HepG2 (cell line): ENCODE results near the gene ALKBH5. TPM values are rescaled to one million over a fixed set of nuclear protein-coding genes. Genes with fewer than 3 reads are reported as not detected.
A peak's percentile ranks its signal among the peaks of the same experiment; 100 is the strongest.

Experiments
- ATAC-seq: fragments of 200-7000 bp; cut with Tn5 transposase; 3 replicates; pipeline ENCODE4 v1.9.1; 2020; ENCODE audit warnings: mild to moderate bottlenecking, moderate library complexity
- BruUV-seq: library from RNA; stranded (reverse); fragments of 400-500 nt; replicated peaks from 2 replicates; lab custom pipeline; 2021; lab: Mats Ljungman, UMichigan
- CTCF ChIA-PET: fragments of 300-600 bp; formaldehyde crosslinking; extraction: SDS; loops from one replicate; lab custom pipeline; 2021; ENCODE audit warnings: low total read pairs, inconsistent platforms, low intra/inter-chr PET ratio; lab: Yijun Ruan, JAX
- POLR2A ChIA-PET: fragments of 350-600 bp; sonication (Branson Sonifier 250); formaldehyde crosslinking; loops from one replicate; lab custom pipeline; 2020; ENCODE audit warnings: antibody characterized with exemption, inconsistent platforms; lab: Yijun Ruan, JAX
- DNase-seq: peaks from one replicate; pipeline ENCODE4 v3.0.0-alpha.2; 2015; ENCODE audit warnings: low spot score
- FAIRE-seq: peaks from 3 replicates; lab custom pipeline; 2011; peaks lifted over from hg19 to GRCh38; lab: Jason Lieb, UNC
- H2AFZ ChIP-seq: one replicate; pipeline ENCODE4 v1.6.1; 2011; ENCODE audit warnings: low read length, inconsistent platforms
- H3K27ac ChIP-seq: fragments of 300-600 bp; 3 replicates; pipeline ENCODE4 v1.8.0; 2011; ENCODE audit warnings: mixed run types, mild to moderate bottlenecking, mixed read lengths, low read length, inconsistent platforms; ENCODE audit not compliant: insufficient read depth; ENCODE audit errors: extremely low read length
- H3K27me3 ChIP-seq, 2 experiments: fragments of 200-600 bp in 1 of 2; 2 replicates in 1 of 2; 3 replicates in 1 of 2; pipeline versions ENCODE4 v1.6.0 to v1.8.0; 2011; ENCODE audit warnings: low read length in 2 of 2, mild to moderate bottlenecking in 2 of 2, moderate library complexity in 2 of 2, inconsistent platforms in 1 of 2; ENCODE audit not compliant: insufficient read depth in 2 of 2, control insufficient read depth in 1 of 2
- H3K36me3 ChIP-seq, 2 experiments: fragments of 200-600 bp in 1 of 2; replicated peaks in 1 of 2; 2 replicates in 1 of 2; 3 replicates in 1 of 2; pipeline versions ENCODE4 v1.5.1 to v1.8.0; 2011; ENCODE audit warnings: low read length in 2 of 2, inconsistent platforms in 1 of 2; ENCODE audit not compliant: insufficient read depth in 2 of 2, control insufficient read depth in 1 of 2
- H3K4me1 ChIP-seq: 2 replicates; pipeline ENCODE4 v1.5.1; 2012; ENCODE audit warnings: low read length, inconsistent platforms; ENCODE audit not compliant: insufficient read depth
- H3K4me2 ChIP-seq: 2 replicates; pipeline ENCODE4 v1.6.0; 2011; ENCODE audit warnings: low read depth, low read length, inconsistent platforms
- H3K4me3 ChIP-seq, 3 experiments: fragments of 200-600 bp in 1 of 3; sonication (generic), shearing (Covaris generic) in 1 of 3; replicated peaks in 1 of 3; 2 replicates each; pipeline ENCODE4 v1.5.1; 2011 to 2016; ENCODE audit warnings: low read length in 3 of 3, inconsistent platforms in 2 of 3, low read depth in 2 of 3, mild to moderate bottlenecking in 2 of 3, control low read depth in 1 of 3, mixed read lengths in 1 of 3; ENCODE audit not compliant: insufficient read depth in 1 of 3
- H3K79me2 ChIP-seq: one replicate; pipeline ENCODE4 v1.6.1; 2011; ENCODE audit warnings: low read length, inconsistent platforms; ENCODE audit not compliant: insufficient read depth
- H3K9ac ChIP-seq: 2 replicates; pipeline ENCODE4 v1.6.0; 2011; ENCODE audit warnings: mild to moderate bottlenecking, low read depth, low read length, inconsistent platforms; ENCODE audit not compliant: insufficient read depth
- H3K9me3 ChIP-seq: 2 replicates; pipeline ENCODE4 v1.5.1; 2012; ENCODE audit warnings: mild to moderate bottlenecking, low read length
- H4K20me1 ChIP-seq: 2 replicates; pipeline ENCODE4 v1.6.0; 2011; ENCODE audit warnings: inconsistent platforms, mild to moderate bottlenecking, low read length, moderate library complexity; ENCODE audit not compliant: insufficient read depth
- AFF4 ChIP-seq: sonication (generic); formaldehyde crosslinking; IDR thresholded peaks from 2 replicates; pipeline ENCODE4 v1.4.0; 2020; ENCODE audit warnings: missing genetic modification reagents
- FOXK1 ChIP-seq: sonication (generic); formaldehyde crosslinking; IDR thresholded peaks from 2 replicates; pipeline ENCODE4 v1.4.0; 2020; ENCODE audit warnings: low read depth, missing genetic modification reagents, borderline replicate concordance
- HDAC1 ChIP-seq: sonication (generic); formaldehyde crosslinking; IDR thresholded peaks from 2 replicates; pipeline ENCODE4 v1.5.1; 2020; ENCODE audit warnings: mild to moderate bottlenecking, missing genetic modification reagents
- NR2F2 ChIP-seq: IDR thresholded peaks from 2 replicates; pipeline ENCODE4 v1.6.1; 2012; ENCODE audit warnings: low read depth, inconsistent platforms, borderline replicate concordance
- NR2F6 ChIP-seq, 2 experiments: IDR thresholded peaks; 2 replicates each; pipeline ENCODE4 v1.6.1; 2016; ENCODE audit warnings: antibody characterized with exemption in 1 of 2, mild to moderate bottlenecking in 1 of 2
- PATZ1 ChIP-seq: sonication (generic); formaldehyde crosslinking; IDR thresholded peaks from 2 replicates; pipeline ENCODE4 v1.4.0; 2020; ENCODE audit warnings: missing genetic modification reagents
- PPARG ChIP-seq: conservative IDR thresholded peaks from 2 replicates; pipeline ENCODE4 v1.6.1; 2016; ENCODE audit warnings: missing biosample characterization, missing genetic modification reagents
- RCOR2 ChIP-seq: IDR thresholded peaks from 2 replicates; pipeline ENCODE4 v1.6.1; 2016; ENCODE audit warnings: missing biosample characterization, missing genetic modification reagents
- SSRP1 ChIP-seq: IDR thresholded peaks from 2 replicates; pipeline ENCODE4 v1.6.1; 2016; ENCODE audit warnings: control low read depth
- ZNF607 ChIP-seq: sonication (generic); formaldehyde crosslinking; IDR thresholded peaks from 2 replicates; pipeline ENCODE4 v1.5.1; 2020; ENCODE audit warnings: missing genetic modification reagents, mild to moderate bottlenecking, borderline replicate concordance
- WGBS: methylation state at CpG from one replicate; pipeline ENCODE4 v1.1.6; 2017; ENCODE audit warnings: low lambda C conversion rate; 5-methylcytosine and 5-hydroxymethylcytosine counted together
- in situ Hi-C: cut with HindIII; loops from 2 replicates; pipeline ENCODE4 v1.10.0; 2017; ENCODE audit warnings: low pct_unique_long_range_greater_than_20kb; ENCODE audit not compliant: extremely low pct_ligation_motif_present
- intact Hi-C: fragments of 100-400 bp; cut with micrococcal nuclease; formaldehyde crosslinking; loops from one replicate; pipeline ENCODE4 v1.10.0; 2022; ENCODE audit not compliant: unreplicated experiment
- polyA plus RNA-seq, 8 experiments: library from polyadenylated mRNA; depleted of rRNA in 3 of 8; stranded (reverse) in 7 of 8; unstranded in 1 of 8; fragments of >200 nt; fragmentation: Illumina TruSeq in 4 of 8; extraction: Trizol in 4 of 8; gene quantifications; 2 replicates each; pipeline versions ENCODE4 v1.2.1 to v1.2.3, GENCODE V29; 2011 to 2016; ENCODE audit warnings: low read depth in 4 of 8, missing spikeins in 1 of 8, mixed read lengths in 1 of 8; ENCODE audit not compliant: insufficient read depth in 1 of 8
- total RNA-seq, 5 experiments: library from RNA; depleted of rRNA; stranded (reverse); fragments of >200 nt; fragmentation: Illumina TruSeq; extraction: Trizol; gene quantifications; 2 replicates each; pipeline ENCODE4 v1.2.3, GENCODE V29; 2016; ENCODE audit warnings: low read depth in 1 of 5

The ALKBH5 gene
- total and polyA plus RNA-seq, 2 of the 13 experiments (the other 11 are each of a cell fraction or from before 2014, with no cell fraction given): 68.9 to 76.9 TPM

- TF ChIP-seq AFF4: no peak
These were observed 22.2 kb upstream of the ALKBH5 start (continued) for GRCh38 chr17:18161207-18162145.

GRCh38 chr17:18163547-18163946 lies 20.1 kb upstream of the ALKBH5 start:
- no TSS peak for BruUV-seq
- Histone ChIP-seq H3K4me2 (peak overlapping the region; percentile 39; the same call in 1 of the 2 replicates), H2AFZ (no peak overlapping the region), H3K27me3 (peaks cover 2 to 6% of the 10 kb centered on the region in 2 experiments; a peak in 2 of 5 replicates), H3K36me3 (no peaks in the 10 kb centered on the region), H3K27ac (no peak overlapping the region), H3K9me3 (peaks cover 9% of the 10 kb centered on the region), H3K9ac (no peak overlapping the region), H3K4me3 (no peak overlapping the region), H4K20me1 (no peaks in the 10 kb centered on the region), H3K79me2 (no peaks in the 10 kb centered on the region), H3K4me1 (peaks cover 26% of the 10 kb centered on the region)
- intact Hi-C loops (no loop called here), in situ Hi-C loops (no loop called here)
- FAIRE-seq (no peak), ATAC-seq (peak; percentile 44), DNase-seq (no peak)
- TF ChIP-seq ZNF607 (CRISPR knock-in tag) (no peak), NR2F2 (0 out of 2 replicates have a peak, but pooled peaks have one; percentile 34), NR2F6 (IDR thresholded peaks at IDR 0.05) (peak; percentile 38; the same call in 1 of the 2 replicates), NR2F6 (CRISPR knock-in tag; IDR thresholded peaks at IDR 0.05) (0 out of 2 replicates have a peak, but pooled peaks have one; percentile 46), RCOR2 (no peak), SSRP1 (no peak), HDAC1 (CRISPR knock-in tag) (0 out of 2 replicates have a peak, but pooled peaks have one; percentile 19), FOXK1 (no peak), PATZ1 (CRISPR knock-in tag) (0 out of 2 replicates have a peak, but pooled peaks have one; percentile 33), PPARG (0 out of 2 replicates have a peak, but pooled peaks have one; percentile 19)
- CTCF ChIA-PET: no interaction called here
- POLR2A ChIA-PET: no interaction called here
- WGBS: 12% methylated on average over 7 of the region's 7 CpGs
